HCT116 (cell line): ENCODE results near the gene CDK14. TPM values are rescaled to one million over a fixed set of nuclear protein-coding genes. Genes with fewer than 3 reads are reported as not detected.

ENCODE experiments used
- ATAC-seq: fragments of 200-7000 bp; cut with Tn5 transposase; 2 replicates; pipeline ENCODE4 v1.9.1; 2020; ENCODE audit warnings: mild to moderate bottlenecking, moderate library complexity
- BruUV-seq: library from RNA; stranded (reverse); fragments of 400-500 nt; replicated peaks from 2 replicates; lab custom pipeline; 2021; lab: Mats Ljungman, UMichigan
- CTCF ChIA-PET: fragments of 300-600 bp; sonication (Branson Sonifier 250); formaldehyde crosslinking; loops from one replicate; lab custom pipeline; 2021; ENCODE audit warnings: antibody characterized with exemption; lab: Charles Lee
- POLR2A ChIA-PET: fragments of 300-600, 350-600 bp; sonication (Branson Sonifier 250); formaldehyde crosslinking; loops from one replicate; lab custom pipeline; 2021; ENCODE audit warnings: antibody characterized with exemption; lab: Charles Lee
- RAD21 ChIA-PET, 2 experiments: fragments of 300-600 bp; sonication (Branson Sonifier 250); formaldehyde crosslinking; loops; one replicate each; lab custom pipeline; 2023; ENCODE audit warnings: low total read pairs in 2 of 2; ENCODE audit not compliant: uncharacterized antibody in 2 of 2, unreplicated experiment in 2 of 2, low non-redundant PET in 1 of 2; lab: Charles Lee
- DNase-seq: peaks from one replicate; pipeline ENCODE4 v3.0.0-alpha.2; 2010; ENCODE audit warnings: low read depth, low spot score
- H2AFZ ChIP-seq: fragments of 200-600 bp; shearing (Covaris generic), sonication (generic); 2 replicates; pipeline ENCODE4 v1.6.1; 2017; ENCODE audit warnings: low read depth, mixed run types, mixed read lengths, antibody characterized with exemption, low read length; ENCODE audit not compliant: poor library complexity, severe bottlenecking
- H3K27ac ChIP-seq: 2 replicates; pipeline ENCODE4 v1.5.1; 2012; ENCODE audit warnings: low read depth, low read length
- H3K27me3 ChIP-seq: fragments of 200-600 bp; sonication (generic); 2 replicates; pipeline ENCODE4 v1.6.1; 2016; ENCODE audit warnings: mixed run types, low read length, mixed read lengths; ENCODE audit not compliant: insufficient read depth
- H3K36me3 ChIP-seq, 2 experiments: fragments of 200-500 bp in 1 of 2; fragments of 200-600 bp in 1 of 2; sonication (Bioruptor generic) in 1 of 2; sonication (generic) in 1 of 2; 2 replicates each; pipeline versions ENCODE4 v1.5.1 to v1.6.1; 2014 to 2016; ENCODE audit warnings: low read length in 2 of 2, inconsistent platforms in 1 of 2, mixed read lengths in 1 of 2, mixed run types in 1 of 2; ENCODE audit not compliant: insufficient read depth in 2 of 2, control insufficient read depth in 1 of 2
- H3K4me1 ChIP-seq, 2 experiments: fragments of 200-600 bp in 1 of 2; sonication (generic) in 1 of 2; 2 replicates each; pipeline versions ENCODE4 v1.5.1 to v1.6.1; 2012 to 2017; ENCODE audit warnings: low read length in 2 of 2, inconsistent platforms in 1 of 2, mild to moderate bottlenecking in 1 of 2, mixed read lengths in 1 of 2, mixed run types in 1 of 2, moderate library complexity in 1 of 2; ENCODE audit not compliant: insufficient read depth in 2 of 2, control insufficient read depth in 1 of 2
- H3K4me2 ChIP-seq: fragments of 200-600 bp; sonication (generic); 2 replicates; pipeline ENCODE4 v1.6.1; 2017; ENCODE audit warnings: mixed run types, low read length, mixed read lengths
- H3K4me3 ChIP-seq, 2 experiments: fragments of 200-600 bp in 1 of 2; sonication (generic) in 1 of 2; replicated peaks in 1 of 2; 2 replicates each; pipeline ENCODE4 v1.5.1; 2011 to 2016; ENCODE audit warnings: low read length in 2 of 2, control low read depth in 1 of 2, low read depth in 1 of 2, mild to moderate bottlenecking in 1 of 2, mixed read lengths in 1 of 2, mixed run types in 1 of 2
- H3K79me2 ChIP-seq: fragments of 200-600 bp; sonication (generic); 2 replicates; pipeline ENCODE4 v1.6.1; 2017; ENCODE audit warnings: mild to moderate bottlenecking, mixed run types, low read length, moderate library complexity, mixed read lengths; ENCODE audit not compliant: insufficient read depth
- H3K9ac ChIP-seq: fragments of 200-600 bp; sonication (generic); 2 replicates; pipeline ENCODE4 v1.6.1; 2016; ENCODE audit warnings: low read length, mixed read lengths
- H3K9me2 ChIP-seq: fragments of 200-600 bp; sonication (generic), shearing (Covaris generic); 2 replicates; pipeline ENCODE4 v1.6.1; 2017; ENCODE audit warnings: mixed run types, mild to moderate bottlenecking, moderate library complexity; ENCODE audit not compliant: insufficient read depth
- H3K9me3 ChIP-seq, 2 experiments: fragments of 200-500 bp in 1 of 2; fragments of 200-600 bp in 1 of 2; sonication (Bioruptor generic) in 1 of 2; sonication (generic) in 1 of 2; 2 replicates each; pipeline ENCODE4 v1.6.1; 2014 to 2017; ENCODE audit warnings: low read length in 2 of 2, mixed read lengths in 2 of 2, inconsistent platforms in 1 of 2, low read depth in 1 of 2, mild to moderate bottlenecking in 1 of 2, mixed run types in 1 of 2, moderate library complexity in 1 of 2; ENCODE audit not compliant: control insufficient read depth in 1 of 2, insufficient read depth in 1 of 2
- H4K20me1 ChIP-seq: fragments of 200-600 bp; sonication (generic), shearing (Covaris generic); 2 replicates; pipeline ENCODE4 v1.6.1; 2017; ENCODE audit warnings: mixed run types, mild to moderate bottlenecking, moderate library complexity; ENCODE audit not compliant: insufficient read depth
- CBX3 ChIP-seq: IDR thresholded peaks from 2 replicates; pipeline ENCODE4 v1.6.1; 2012; ENCODE audit warnings: low read depth
- CEBPB ChIP-seq: IDR thresholded peaks from 2 replicates; pipeline ENCODE4 v1.6.1; 2012; ENCODE audit warnings: low read depth
- EGR1 ChIP-seq: IDR thresholded peaks from 2 replicates; pipeline ENCODE4 v1.6.1; 2012; ENCODE audit warnings: low read depth
- ELF1 ChIP-seq: IDR thresholded peaks from 2 replicates; pipeline ENCODE4 v1.6.1; 2012; ENCODE audit warnings: low read depth, borderline replicate concordance
- EZH2 ChIP-seq: fragments of 200-600 bp; sonication (generic); IDR thresholded peaks from 2 replicates; pipeline ENCODE4 v1.6.1; 2017; ENCODE audit warnings: antibody characterized with exemption, mixed run types
- EZH2phosphoT487 ChIP-seq: fragments of 200-600 bp; IDR thresholded peaks from 2 replicates; pipeline ENCODE4 v1.6.1; 2018; ENCODE audit warnings: antibody characterized with exemption, borderline replicate concordance
- FOSL1 ChIP-seq: IDR thresholded peaks from 2 replicates; pipeline ENCODE4 v1.6.1; 2012; ENCODE audit warnings: low read depth
- JUND ChIP-seq: IDR thresholded peaks from 2 replicates; pipeline ENCODE4 v1.6.1; 2012
- POLR2A ChIP-seq: IDR thresholded peaks from 2 replicates; pipeline ENCODE4 v1.7.0; 2011; ENCODE audit warnings: borderline replicate concordance; ENCODE audit not compliant: insufficient read depth, insufficient read length; ENCODE audit errors: extremely low read depth
- POLR2AphosphoS5 ChIP-seq: IDR thresholded peaks from 2 replicates; pipeline ENCODE4 v1.6.1; 2011; ENCODE audit warnings: mild to moderate bottlenecking, low read depth, low read length, moderate library complexity
- RAD21 ChIP-seq: IDR thresholded peaks from 2 replicates; pipeline ENCODE4 v1.6.1; 2012; ENCODE audit warnings: low read depth, mild to moderate bottlenecking
- SP1 ChIP-seq: IDR thresholded peaks from 2 replicates; pipeline ENCODE4 v1.6.1; 2012; ENCODE audit warnings: low read depth
- SRF ChIP-seq: IDR thresholded peaks from 2 replicates; pipeline ENCODE4 v1.6.1; 2012; ENCODE audit warnings: low read depth
- YY1 ChIP-seq: IDR thresholded peaks from 2 replicates; pipeline ENCODE4 v1.6.1; 2011; ENCODE audit warnings: low read length, low read depth, moderate library complexity, mild to moderate bottlenecking; ENCODE audit not compliant: insufficient replicate concordance; ENCODE audit errors: extremely low read depth
- ZFX ChIP-seq: fragments of 450-650 bp; IDR thresholded peaks from 2 replicates; pipeline ENCODE4 v1.6.1; 2017
- ZNF274 ChIP-seq: fragments of 200-500 bp; sonication (Bioruptor generic); IDR thresholded peaks from 2 replicates; pipeline ENCODE4 v1.6.1; 2014; ENCODE audit warnings: mild to moderate bottlenecking, low read depth, low read length, inconsistent platforms
- intact Hi-C: fragments of 100-400 bp; cut with micrococcal nuclease; formaldehyde crosslinking; loops from 2 replicates; pipeline ENCODE4 v1.10.0; 2022
- total RNA-seq: library from RNA; stranded (reverse); gene quantifications from one replicate; pipeline ENCODE4 v1.2.1, GENCODE V29; 2021; ENCODE audit not compliant: unreplicated experiment
- TF ChIP-seq, protein P1 (sequence below): IDR thresholded peaks from 2 replicates; pipeline ENCODE4 v1.6.1; 2012

Gene CDK14
- total RNA-seq, 1 experiment from 2014 or later: 10.2 TPM

GRCh38 chr7:90563286-90563685 lies 32.8 kb upstream of the CDK14 start:
- no peaks in the 10 kb centered on the region for H3K9me2 ChIP-seq
- H4K20me1 ChIP-seq: no peaks in the 10 kb centered on the region
- no peak overlapping the region for H3K27ac ChIP-seq
- DNase-seq: no peak
- no peaks in the 10 kb centered on the region for H3K79me2 ChIP-seq
- H3K4me2 ChIP-seq: no peak overlapping the region
- no peak overlapping the region for H3K9ac ChIP-seq
- no peak overlapping the region for H3K4me3 ChIP-seq
- ChIA-PET RAD21 (no interaction called here), POLR2A (no interaction called here), CTCF (no interaction called here)
- intact Hi-C loops: no loop called here
- H2AFZ ChIP-seq: no peak overlapping the region
- no peaks in the 10 kb centered on the region for H3K27me3 ChIP-seq
- BruUV-seq: no TSS peak
- no peak for TF ChIP-seq ZFX
- TF ChIP-seq EGR1: no peak
- TF ChIP-seq EZH2phosphoT487: no peak
- no peak for TF ChIP-seq CEBPB
- TF ChIP-seq SRF: no peak
- TF ChIP-seq JUND: no peak
- no peak for TF ChIP-seq ZNF274
- TF ChIP-seq EZH2: no peak
- no peak for TF ChIP-seq RAD21
- TF ChIP-seq POLR2AphosphoS5: no peak
- no peak for TF ChIP-seq POLR2A
- no peak for TF ChIP-seq FOSL1
- TF ChIP-seq, protein P1, sequence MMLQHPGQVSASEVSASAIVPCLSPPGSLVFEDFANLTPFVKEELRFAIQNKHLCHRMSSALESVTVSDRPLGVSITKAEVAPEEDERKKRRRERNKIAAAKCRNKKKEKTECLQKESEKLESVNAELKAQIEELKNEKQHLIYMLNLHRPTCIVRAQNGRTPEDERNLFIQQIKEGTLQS: no peak
- no peak for TF ChIP-seq YY1
- TF ChIP-seq ELF1: no peak
- TF ChIP-seq CBX3: no peak
- TF ChIP-seq SP1: no peak
- no peak for ATAC-seq
- H3K9me3 ChIP-seq: no peaks in the 10 kb centered on the region
- H3K4me1 ChIP-seq: no peaks in the 10 kb centered on the region
- no peaks in the 10 kb centered on the region for H3K36me3 ChIP-seq
